Measurements from ENCODE around the gene RGS9.

- TF ChIP-seq CTCF (IDR thresholded peaks at IDR 0.05; ENCODE audit: low read length), result no peak
- TF ChIP-seq EZH2 (optimal IDR thresholded peaks at IDR 0.05; ENCODE audit: low read depth, low read length), result no peak
These were observed 124.0 kb downstream of the RGS9 start for GRCh38 chr17:65261152-65261551.

Data from MM.1S (cell line).